ENCODE results near the gene TERB2.
A peak's percentile ranks its signal among the peaks of the same experiment; 100 is the strongest.

TERB2 gene

GRCh38 chr15:45022871-45023658 lies 66.6 kb downstream of the TERB2 start, which contains the start of gene SORD:
TSS of gene SORD (plus strand) at chr15:45023195. CDS start at chr15:45023284, 89 bp downstream.
- Histone ChIP-seq H3K4me1 (ENCODE audit: control insufficient read depth, insufficient read depth, low read length) (peaks cover 2% of the 10 kb centered on the region; the same call in 1 of the 2 replicates), H3K27ac (ENCODE audit: extremely low read depth, low read depth, low read length) (peak within 1 kb of the TSS; percentile 70; the same call in 1 of the 2 replicates), H3K4me3 (ENCODE audit: low read depth, low read length) (peak within 1 kb of the TSS; percentile 68), H3K36me3 (ENCODE audit: control insufficient read depth in 2 of 2, insufficient read depth in 1 of 2, low read length in 2 of 2) (no peaks in the 10 kb centered on the region), H3K9me3 (ENCODE audit: control insufficient read depth, insufficient read depth, low read depth, low read length) (no peaks in the 10 kb centered on the region)
- CTCF ChIA-PET = interaction anchor here (0.5 to 1.1 kb wide), 3 partner anchors 15 to 95 kb away, joined by 4 to 6 read pairs (median 4); no protein-coding TSS in a partner anchor
- POLR2A ChIA-PET = no interaction called here
- peak; percentile 63 for TF ChIP-seq PATZ1 (tag by site-specific recombination; IDR thresholded peaks at IDR 0.05)
- peak; percentile 55 for TF ChIP-seq ZNF335 (tag by site-specific recombination; conservative IDR thresholded peaks at IDR 0.05)
- TF ChIP-seq ZNF76 (tag by site-specific recombination; IDR thresholded peaks at IDR 0.05; ENCODE audit: borderline replicate concordance, low read depth) = peak; percentile 25; the same call in 1 of the 2 replicates
- TF ChIP-seq ZNF776 (tag by site-specific recombination; IDR thresholded peaks at IDR 0.05; ENCODE audit: borderline replicate concordance) = no peak
- peak; percentile 50; the same call in 1 of the 2 replicates for TF ChIP-seq SP7 (tag by site-specific recombination; IDR thresholded peaks at IDR 0.05)
- no peak for TF ChIP-seq ZBTB10 (tag by site-specific recombination; IDR thresholded peaks at IDR 0.05)
- TF ChIP-seq ZNF391 (tag by site-specific recombination; IDR thresholded peaks at IDR 0.05; ENCODE audit: borderline replicate concordance, low read depth) = no peak
- no peak for TF ChIP-seq ZFHX2 (tag by site-specific recombination; conservative IDR thresholded peaks at IDR 0.05)
- TF ChIP-seq SP3 (tag by site-specific recombination; IDR thresholded peaks at IDR 0.05) = peak; percentile 77
- TF ChIP-seq KLF8 (tag by site-specific recombination; IDR thresholded peaks at IDR 0.05) = peak; percentile 26; the same call in 1 of the 2 replicates
- peak; percentile 45; the same call in 1 of the 2 replicates for TF ChIP-seq CTCF (tag by site-specific recombination; IDR thresholded peaks at IDR 0.05)
- peak; percentile 39; the same call in 1 of the 2 replicates for TF ChIP-seq ZNF692 (tag by site-specific recombination; IDR thresholded peaks at IDR 0.05)
- TF ChIP-seq ZNF600 (tag by site-specific recombination; IDR thresholded peaks at IDR 0.05) = peak; percentile 75
- peak; percentile 33; the same call in 1 of the 2 replicates for TF ChIP-seq ZBTB48 (tag by site-specific recombination; IDR thresholded peaks at IDR 0.05)
- TF ChIP-seq ZNF311 (tag by site-specific recombination; IDR thresholded peaks at IDR 0.05; ENCODE audit: borderline replicate concordance) = no peak
- TF ChIP-seq ZNF501 (tag by site-specific recombination; IDR thresholded peaks at IDR 0.05) = 0 out of 2 replicates have a peak, but pooled peaks have one; percentile 28
- peak; percentile 79 for TF ChIP-seq HIC1 (tag by site-specific recombination; IDR thresholded peaks at IDR 0.05)
- TF ChIP-seq KLF9 (tag by site-specific recombination; IDR thresholded peaks at IDR 0.05; ENCODE audit: low read depth) = peak; percentile 45; the same call in 1 of the 2 replicates
- 0 out of 2 replicates have a peak, but pooled peaks have one; percentile 4 for TF ChIP-seq ZNF580 (tag by site-specific recombination; IDR thresholded peaks at IDR 0.05)
- TF ChIP-seq ZBTB26 (tag by site-specific recombination; optimal IDR thresholded peaks at IDR 0.05) = peak; percentile 26
- TF ChIP-seq KLF1 (tag by site-specific recombination; IDR thresholded peaks at IDR 0.05) = 0 out of 2 replicates have a peak, but pooled peaks have one; percentile 15
- no peak for TF ChIP-seq ZIC2 (tag by site-specific recombination; IDR thresholded peaks at IDR 0.05)
- TF ChIP-seq ZBTB17 (tag by site-specific recombination; IDR thresholded peaks at IDR 0.05) = peak; percentile 56; the same call in 1 of the 2 replicates
- TF ChIP-seq ZNF341 (tag by site-specific recombination; IDR thresholded peaks at IDR 0.05; ENCODE audit: low read depth) = peak; percentile 58

All from HEK293 (cell line).